Liver (tissue), 3 donors: ENCODE results near the gene SLC16A2.

Source experiments
- RAD21 ChIP-seq, 2 donors: IDR thresholded peaks; 2 replicates each; pipeline ENCODE4 v1.6.1; 2016; ENCODE audit warnings: antibody characterized with exemption in 2 of 2, mild to moderate bottlenecking in 2 of 2
- YY1 ChIP-seq: IDR thresholded peaks from 2 replicates; pipeline ENCODE4 v1.6.1; 2016; ENCODE audit warnings: antibody characterized with exemption, mild to moderate bottlenecking
- TF ChIP-seq, protein P1 (sequence below): fragments of 150-350 bp; IDR thresholded peaks from 2 replicates; pipeline ENCODE4 v1.5.1; 2017; ENCODE audit warnings: improper control_type of control experiment, low read depth, low read length; ENCODE audit not compliant: missing input control
- donor health status: healthy.
- donor health status: healthy.

GRCh38 chrX:74419864-74420195 is 1.5 kb upstream of the SLC16A2 start:
- TF ChIP-seq, protein P1, sequence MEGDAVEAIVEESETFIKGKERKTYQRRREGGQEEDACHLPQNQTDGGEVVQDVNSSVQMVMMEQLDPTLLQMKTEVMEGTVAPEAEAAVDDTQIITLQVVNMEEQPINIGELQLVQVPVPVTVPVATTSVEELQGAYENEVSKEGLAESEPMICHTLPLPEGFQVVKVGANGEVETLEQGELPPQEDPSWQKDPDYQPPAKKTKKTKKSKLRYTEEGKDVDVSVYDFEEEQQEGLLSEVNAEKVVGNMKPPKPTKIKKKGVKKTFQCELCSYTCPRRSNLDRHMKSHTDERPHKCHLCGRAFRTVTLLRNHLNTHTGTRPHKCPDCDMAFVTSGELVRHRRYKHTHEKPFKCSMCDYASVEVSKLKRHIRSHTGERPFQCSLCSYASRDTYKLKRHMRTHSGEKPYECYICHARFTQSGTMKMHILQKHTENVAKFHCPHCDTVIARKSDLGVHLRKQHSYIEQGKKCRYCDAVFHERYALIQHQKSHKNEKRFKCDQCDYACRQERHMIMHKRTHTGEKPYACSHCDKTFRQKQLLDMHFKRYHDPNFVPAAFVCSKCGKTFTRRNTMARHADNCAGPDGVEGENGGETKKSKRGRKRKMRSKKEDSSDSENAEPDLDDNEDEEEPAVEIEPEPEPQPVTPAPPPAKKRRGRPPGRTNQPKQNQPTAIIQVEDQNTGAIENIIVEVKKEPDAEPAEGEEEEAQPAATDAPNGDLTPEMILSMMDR = no peak
- TF ChIP-seq YY1 (no peak), RAD21 (IDR thresholded peaks at IDR 0.05) (no peak)
